HL-60 (cell line): Measurements from ENCODE around the gene IFITM10.

Experiments
- CTCF ChIP-seq: IDR thresholded peaks from one replicate; pipeline ENCODE4 v1.5.1; 2011; ENCODE audit warnings: low read length, control low read depth, inconsistent platforms; ENCODE audit not compliant: insufficient read depth
- GABPA ChIP-seq: IDR thresholded peaks from 2 replicates; pipeline ENCODE4 v1.6.1; 2012; ENCODE audit warnings: low read depth
- POLR2AphosphoS5 ChIP-seq: IDR thresholded peaks from 2 replicates; pipeline ENCODE4 v1.6.1; 2012; ENCODE audit warnings: low read depth
- TF ChIP-seq, protein P1 (sequence below): IDR thresholded peaks from 2 replicates; pipeline ENCODE4 v1.6.1; 2012; ENCODE audit warnings: low read depth; ENCODE audit not compliant: insufficient replicate concordance

DNA sequence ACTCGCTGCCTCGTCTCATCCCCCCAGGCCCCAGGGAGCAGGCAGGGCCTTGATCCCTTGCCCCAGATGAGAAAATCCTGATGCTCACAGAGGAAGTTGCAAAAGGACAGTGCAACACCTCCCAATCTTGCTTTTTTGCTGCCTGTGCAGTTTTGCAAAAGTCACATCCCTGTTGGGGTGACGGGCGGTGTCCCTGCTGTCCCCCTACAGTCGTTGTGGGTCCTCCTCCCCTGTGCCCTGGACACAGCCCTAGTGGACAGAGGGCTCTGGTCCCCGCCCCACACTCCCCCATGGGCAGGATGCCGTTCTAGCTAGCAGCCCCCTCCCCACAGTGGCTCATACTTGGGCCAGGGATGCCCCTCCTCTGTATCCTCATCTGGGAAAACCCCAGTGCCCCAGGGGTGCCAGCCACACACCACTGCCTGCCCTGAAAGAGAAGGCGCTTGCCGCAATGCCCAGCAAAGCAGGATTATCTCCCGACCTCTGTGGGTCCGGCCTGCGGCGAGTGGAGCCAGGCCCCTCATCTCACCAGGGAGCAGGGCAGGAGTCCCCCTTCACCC is 31.7 kb upstream of the IFITM10 start:
- TF ChIP-seq, protein P1, sequence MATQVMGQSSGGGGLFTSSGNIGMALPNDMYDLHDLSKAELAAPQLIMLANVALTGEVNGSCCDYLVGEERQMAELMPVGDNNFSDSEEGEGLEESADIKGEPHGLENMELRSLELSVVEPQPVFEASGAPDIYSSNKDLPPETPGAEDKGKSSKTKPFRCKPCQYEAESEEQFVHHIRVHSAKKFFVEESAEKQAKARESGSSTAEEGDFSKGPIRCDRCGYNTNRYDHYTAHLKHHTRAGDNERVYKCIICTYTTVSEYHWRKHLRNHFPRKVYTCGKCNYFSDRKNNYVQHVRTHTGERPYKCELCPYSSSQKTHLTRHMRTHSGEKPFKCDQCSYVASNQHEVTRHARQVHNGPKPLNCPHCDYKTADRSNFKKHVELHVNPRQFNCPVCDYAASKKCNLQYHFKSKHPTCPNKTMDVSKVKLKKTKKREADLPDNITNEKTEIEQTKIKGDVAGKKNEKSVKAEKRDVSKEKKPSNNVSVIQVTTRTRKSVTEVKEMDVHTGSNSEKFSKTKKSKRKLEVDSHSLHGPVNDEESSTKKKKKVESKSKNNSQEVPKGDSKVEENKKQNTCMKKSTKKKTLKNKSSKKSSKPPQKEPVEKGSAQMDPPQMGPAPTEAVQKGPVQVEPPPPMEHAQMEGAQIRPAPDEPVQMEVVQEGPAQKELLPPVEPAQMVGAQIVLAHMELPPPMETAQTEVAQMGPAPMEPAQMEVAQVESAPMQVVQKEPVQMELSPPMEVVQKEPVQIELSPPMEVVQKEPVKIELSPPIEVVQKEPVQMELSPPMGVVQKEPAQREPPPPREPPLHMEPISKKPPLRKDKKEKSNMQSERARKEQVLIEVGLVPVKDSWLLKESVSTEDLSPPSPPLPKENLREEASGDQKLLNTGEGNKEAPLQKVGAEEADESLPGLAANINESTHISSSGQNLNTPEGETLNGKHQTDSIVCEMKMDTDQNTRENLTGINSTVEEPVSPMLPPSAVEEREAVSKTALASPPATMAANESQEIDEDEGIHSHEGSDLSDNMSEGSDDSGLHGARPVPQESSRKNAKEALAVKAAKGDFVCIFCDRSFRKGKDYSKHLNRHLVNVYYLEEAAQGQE, result no peak
- TF ChIP-seq CTCF (no peak), POLR2AphosphoS5 (no peak), GABPA (no peak)
